IMR-90 (cell line): Measurements from ENCODE around the gene BLZF1.

Experiments
- CEBPB ChIP-seq: IDR thresholded peaks from 2 replicates; pipeline ENCODE4 v1.6.1; 2012; ENCODE audit warnings: low read depth, low read length, improper control_type of control experiment
- FOS ChIP-seq: fragments of 150-350 bp; IDR thresholded peaks from 2 replicates; pipeline ENCODE4 v1.6.1; 2016; ENCODE audit warnings: low read depth, low read length
- MAFK ChIP-seq: IDR thresholded peaks from 2 replicates; pipeline ENCODE4 v1.6.1; 2012; ENCODE audit warnings: low read depth, low read length, improper control_type of control experiment
- POLR2A ChIP-seq: IDR thresholded peaks from 2 replicates; pipeline ENCODE4 v1.6.1; 2012; ENCODE audit warnings: mild to moderate bottlenecking, low read depth, low read length
- RAD21 ChIP-seq: IDR thresholded peaks from 2 replicates; pipeline ENCODE4 v1.6.1; 2012; ENCODE audit warnings: low read length, improper control_type of control experiment
- RCOR1 ChIP-seq: IDR thresholded peaks from 2 replicates; pipeline ENCODE4 v1.6.1; 2012; ENCODE audit warnings: mild to moderate bottlenecking, low read length, improper control_type of control experiment; ENCODE audit not compliant: insufficient replicate concordance
- RFX5 ChIP-seq: IDR thresholded peaks from 2 replicates; pipeline ENCODE4 v1.8.0; 2012; ENCODE audit warnings: low read depth, mild to moderate bottlenecking, low read length, moderate library complexity
- SMC3 ChIP-seq: fragments of 150-350 bp; IDR thresholded peaks from 2 replicates; pipeline ENCODE4 v1.6.1; 2016; ENCODE audit warnings: low read depth, mild to moderate bottlenecking, antibody characterized with exemption, low read length, moderate library complexity
- TF ChIP-seq, protein P1 (sequence below): fragments of 150-350 bp; IDR thresholded peaks from 2 replicates; pipeline ENCODE4 v1.6.1; 2017; ENCODE audit warnings: mild to moderate bottlenecking, antibody characterized with exemption, low read length, low read depth
- TF ChIP-seq, protein P2 (sequence below): conservative IDR thresholded peaks from 2 replicates; pipeline ENCODE4 v1.5.1; 2012; ENCODE audit warnings: mild to moderate bottlenecking, low read depth, low read length, improper control_type of control experiment
- TF ChIP-seq, protein P3 (sequence below): fragments of 150-350 bp; IDR thresholded peaks from 2 replicates; pipeline ENCODE4 v1.6.1; 2016; ENCODE audit warnings: low read depth, mild to moderate bottlenecking, low read length, moderate library complexity, borderline replicate concordance

DNA sequence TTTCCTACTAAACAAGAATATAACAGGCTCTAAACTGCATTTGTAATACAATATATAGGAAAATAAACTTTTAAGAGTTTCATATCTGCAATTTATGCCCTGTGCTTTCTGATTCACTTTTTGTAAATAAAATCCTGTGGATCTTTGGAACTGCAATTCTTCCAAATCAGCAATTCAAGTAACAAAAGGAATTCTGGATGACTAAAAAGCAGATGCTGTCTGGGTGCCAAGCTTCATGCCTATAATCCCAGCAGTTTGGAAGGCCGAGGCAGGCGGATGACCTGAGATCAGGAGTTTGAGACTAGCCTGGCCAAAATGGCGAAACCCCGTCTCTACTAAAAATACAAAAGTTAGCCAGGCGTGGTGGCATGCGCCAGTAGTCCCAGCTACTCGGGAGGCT lies 6.7 kb upstream of the BLZF1 start:
- TF ChIP-seq, protein P1, sequence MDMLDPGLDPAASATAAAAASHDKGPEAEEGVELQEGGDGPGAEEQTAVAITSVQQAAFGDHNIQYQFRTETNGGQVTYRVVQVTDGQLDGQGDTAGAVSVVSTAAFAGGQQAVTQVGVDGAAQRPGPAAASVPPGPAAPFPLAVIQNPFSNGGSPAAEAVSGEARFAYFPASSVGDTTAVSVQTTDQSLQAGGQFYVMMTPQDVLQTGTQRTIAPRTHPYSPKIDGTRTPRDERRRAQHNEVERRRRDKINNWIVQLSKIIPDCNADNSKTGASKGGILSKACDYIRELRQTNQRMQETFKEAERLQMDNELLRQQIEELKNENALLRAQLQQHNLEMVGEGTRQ = no peak
- TF ChIP-seq MAFK (no peak), POLR2A (no peak), RAD21 (no peak), CEBPB (no peak), RFX5 (no peak), FOS (no peak), SMC3 (no peak), RCOR1 (no peak)
- TF ChIP-seq, protein P2, sequence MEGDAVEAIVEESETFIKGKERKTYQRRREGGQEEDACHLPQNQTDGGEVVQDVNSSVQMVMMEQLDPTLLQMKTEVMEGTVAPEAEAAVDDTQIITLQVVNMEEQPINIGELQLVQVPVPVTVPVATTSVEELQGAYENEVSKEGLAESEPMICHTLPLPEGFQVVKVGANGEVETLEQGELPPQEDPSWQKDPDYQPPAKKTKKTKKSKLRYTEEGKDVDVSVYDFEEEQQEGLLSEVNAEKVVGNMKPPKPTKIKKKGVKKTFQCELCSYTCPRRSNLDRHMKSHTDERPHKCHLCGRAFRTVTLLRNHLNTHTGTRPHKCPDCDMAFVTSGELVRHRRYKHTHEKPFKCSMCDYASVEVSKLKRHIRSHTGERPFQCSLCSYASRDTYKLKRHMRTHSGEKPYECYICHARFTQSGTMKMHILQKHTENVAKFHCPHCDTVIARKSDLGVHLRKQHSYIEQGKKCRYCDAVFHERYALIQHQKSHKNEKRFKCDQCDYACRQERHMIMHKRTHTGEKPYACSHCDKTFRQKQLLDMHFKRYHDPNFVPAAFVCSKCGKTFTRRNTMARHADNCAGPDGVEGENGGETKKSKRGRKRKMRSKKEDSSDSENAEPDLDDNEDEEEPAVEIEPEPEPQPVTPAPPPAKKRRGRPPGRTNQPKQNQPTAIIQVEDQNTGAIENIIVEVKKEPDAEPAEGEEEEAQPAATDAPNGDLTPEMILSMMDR = no peak
- TF ChIP-seq, protein P3, sequence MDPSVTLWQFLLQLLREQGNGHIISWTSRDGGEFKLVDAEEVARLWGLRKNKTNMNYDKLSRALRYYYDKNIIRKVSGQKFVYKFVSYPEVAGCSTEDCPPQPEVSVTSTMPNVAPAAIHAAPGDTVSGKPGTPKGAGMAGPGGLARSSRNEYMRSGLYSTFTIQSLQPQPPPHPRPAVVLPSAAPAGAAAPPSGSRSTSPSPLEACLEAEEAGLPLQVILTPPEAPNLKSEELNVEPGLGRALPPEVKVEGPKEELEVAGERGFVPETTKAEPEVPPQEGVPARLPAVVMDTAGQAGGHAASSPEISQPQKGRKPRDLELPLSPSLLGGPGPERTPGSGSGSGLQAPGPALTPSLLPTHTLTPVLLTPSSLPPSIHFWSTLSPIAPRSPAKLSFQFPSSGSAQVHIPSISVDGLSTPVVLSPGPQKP = no peak
